Measurements from ENCODE around the gene GNAI1.

DNA sequence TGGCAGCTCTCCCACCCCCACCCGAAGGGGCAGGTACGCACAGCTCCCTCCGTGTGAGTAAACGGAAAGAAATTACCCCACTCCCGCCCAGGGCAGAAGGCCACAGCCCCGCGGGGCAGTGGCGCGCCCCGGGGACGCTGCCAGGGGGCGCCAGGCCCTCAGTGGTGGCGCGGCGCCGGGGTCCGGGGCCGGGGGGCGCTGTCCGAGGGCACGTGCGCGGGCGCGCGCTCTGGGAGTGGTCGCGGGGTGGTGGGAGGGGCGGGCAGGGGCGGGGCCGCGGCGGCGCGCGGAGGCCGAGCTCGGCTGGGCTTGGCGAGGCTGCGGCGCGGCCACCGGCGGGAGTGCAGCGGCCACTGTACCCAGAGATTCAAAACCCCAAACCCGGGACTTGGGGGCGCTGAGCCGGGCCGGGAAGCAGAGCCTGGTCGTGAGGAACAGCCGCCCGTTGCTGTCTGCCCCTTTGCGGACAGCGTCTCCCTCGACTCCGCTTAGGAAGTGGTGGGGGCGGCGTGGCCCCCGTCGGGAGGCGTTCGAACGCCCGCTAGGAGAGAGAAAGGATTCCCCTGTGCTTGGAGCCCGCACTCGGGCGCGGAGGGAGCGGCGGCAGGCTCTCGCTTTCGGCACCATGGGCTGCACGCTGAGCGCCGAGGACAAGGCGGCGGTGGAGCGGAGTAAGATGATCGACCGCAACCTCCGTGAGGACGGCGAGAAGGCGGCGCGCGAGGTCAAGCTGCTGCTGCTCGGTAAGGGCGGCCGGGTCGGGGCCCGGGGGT, at the start of gene GNAI1:
- TF ChIP-seq, protein P1, sequence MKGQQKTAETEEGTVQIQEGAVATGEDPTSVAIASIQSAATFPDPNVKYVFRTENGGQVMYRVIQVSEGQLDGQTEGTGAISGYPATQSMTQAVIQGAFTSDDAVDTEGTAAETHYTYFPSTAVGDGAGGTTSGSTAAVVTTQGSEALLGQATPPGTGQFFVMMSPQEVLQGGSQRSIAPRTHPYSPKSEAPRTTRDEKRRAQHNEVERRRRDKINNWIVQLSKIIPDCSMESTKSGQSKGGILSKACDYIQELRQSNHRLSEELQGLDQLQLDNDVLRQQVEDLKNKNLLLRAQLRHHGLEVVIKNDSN (IDR thresholded peaks at IDR 0.05; ENCODE audit: borderline replicate concordance, extremely low read length, insufficient read depth, low read depth, low read length): no peak
- no peak for TF ChIP-seq EED (IDR thresholded peaks at IDR 0.05; ENCODE audit: low read depth)
- no peak for TF ChIP-seq SMC3 (IDR thresholded peaks at IDR 0.05; ENCODE audit: borderline replicate concordance, low read length)
- TF ChIP-seq, protein P2, sequence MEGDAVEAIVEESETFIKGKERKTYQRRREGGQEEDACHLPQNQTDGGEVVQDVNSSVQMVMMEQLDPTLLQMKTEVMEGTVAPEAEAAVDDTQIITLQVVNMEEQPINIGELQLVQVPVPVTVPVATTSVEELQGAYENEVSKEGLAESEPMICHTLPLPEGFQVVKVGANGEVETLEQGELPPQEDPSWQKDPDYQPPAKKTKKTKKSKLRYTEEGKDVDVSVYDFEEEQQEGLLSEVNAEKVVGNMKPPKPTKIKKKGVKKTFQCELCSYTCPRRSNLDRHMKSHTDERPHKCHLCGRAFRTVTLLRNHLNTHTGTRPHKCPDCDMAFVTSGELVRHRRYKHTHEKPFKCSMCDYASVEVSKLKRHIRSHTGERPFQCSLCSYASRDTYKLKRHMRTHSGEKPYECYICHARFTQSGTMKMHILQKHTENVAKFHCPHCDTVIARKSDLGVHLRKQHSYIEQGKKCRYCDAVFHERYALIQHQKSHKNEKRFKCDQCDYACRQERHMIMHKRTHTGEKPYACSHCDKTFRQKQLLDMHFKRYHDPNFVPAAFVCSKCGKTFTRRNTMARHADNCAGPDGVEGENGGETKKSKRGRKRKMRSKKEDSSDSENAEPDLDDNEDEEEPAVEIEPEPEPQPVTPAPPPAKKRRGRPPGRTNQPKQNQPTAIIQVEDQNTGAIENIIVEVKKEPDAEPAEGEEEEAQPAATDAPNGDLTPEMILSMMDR (IDR thresholded peaks at IDR 0.05 in 2 of 3, conservative IDR thresholded peaks at IDR 0.05 in 1 of 3; ENCODE audit: control insufficient read depth in 2 of 3, extremely low read depth in 1 of 3, insufficient read depth in 1 of 3, low read depth in 3 of 3, low read length in 3 of 3): no peak
- no peak for TF ChIP-seq RFX5 (IDR thresholded peaks at IDR 0.05; ENCODE audit: low read depth, low read length)
- no peak for TF ChIP-seq JUNB (IDR thresholded peaks at IDR 0.05)
- TF ChIP-seq ZNF274 (IDR thresholded peaks at IDR 0.05; ENCODE audit: insufficient read depth, insufficient read length): no peak
- TF ChIP-seq SREBF2 (IDR thresholded peaks at IDR 0.05; ENCODE audit: low read length): no peak

Data from GM12878 (cell line).